ENCODE results near the gene NEBL.

Gene NEBL

GRCh38 chr10:20890009-20890408, 7.1 kb downstream of the NEBL start:
- H3K4me3 ChIP-seq (ENCODE audit: low read length): no peak overlapping the region
- TF ChIP-seq ZNF274 (IDR thresholded peaks at IDR 0.05; ENCODE audit: low read depth, low read length): no peak

GRCh38 chr10:20888620-20889330, 8.3 kb downstream of the NEBL start:
- no peak for TF ChIP-seq ZNF274 (IDR thresholded peaks at IDR 0.05; ENCODE audit: low read depth, low read length)
- no peak overlapping the region for H3K4me3 ChIP-seq (ENCODE audit: low read length)

- no peak overlapping the region for H3K4me3 ChIP-seq (ENCODE audit: low read length)
- no peak for TF ChIP-seq ZNF274 (IDR thresholded peaks at IDR 0.05; ENCODE audit: low read depth, low read length)
These were observed 9.2 kb downstream of the NEBL start for GRCh38 chr10:20887706-20888555.

- H3K4me3 ChIP-seq (ENCODE audit: low read length): no peak overlapping the region
- TF ChIP-seq ZNF274 (IDR thresholded peaks at IDR 0.05; ENCODE audit: low read depth, low read length): no peak
These were observed 11.4 kb downstream of the NEBL start for GRCh38 chr10:20885678-20886077.

- H3K4me3 ChIP-seq (ENCODE audit: low read length): no peak overlapping the region
- TF ChIP-seq ZNF274 (IDR thresholded peaks at IDR 0.05; ENCODE audit: low read depth, low read length): no peak
These were observed 13.6 kb downstream of the NEBL start for GRCh38 chr10:20883552-20883951.

GRCh38 chr10:20882091-20882490, 15.0 kb downstream of the NEBL start:
- no peak for TF ChIP-seq ZNF274 (IDR thresholded peaks at IDR 0.05; ENCODE audit: low read depth, low read length)
- no peak overlapping the region for H3K4me3 ChIP-seq (ENCODE audit: low read length)

- TF ChIP-seq ZNF274 (IDR thresholded peaks at IDR 0.05; ENCODE audit: low read depth, low read length): no peak
These were observed 18.0 kb downstream of the NEBL start for GRCh38 chr10:20879136-20879535.

GRCh38 chr10:20877986-20878983, 18.8 kb downstream of the NEBL start:
- no peak overlapping the region for H3K4me3 ChIP-seq (ENCODE audit: low read length)

More at GRCh38 chr10:20879136-20879535, 18.0 kb downstream of the NEBL start:
- no peak overlapping the region for H3K4me3 ChIP-seq (ENCODE audit: low read length)

GRCh38 chr10:20877554-20877953, 19.6 kb downstream of the NEBL start:
- TF ChIP-seq ZNF274 (IDR thresholded peaks at IDR 0.05; ENCODE audit: low read depth, low read length): no peak
- no peak overlapping the region for H3K4me3 ChIP-seq (ENCODE audit: low read length)

More at GRCh38 chr10:20877986-20878983, 18.8 kb downstream of the NEBL start:
- TF ChIP-seq ZNF274 (IDR thresholded peaks at IDR 0.05; ENCODE audit: low read depth, low read length): no peak

GRCh38 chr10:20874261-20874660, 22.9 kb downstream of the NEBL start:
- no peak overlapping the region for H3K4me3 ChIP-seq (ENCODE audit: low read length)
- TF ChIP-seq ZNF274 (IDR thresholded peaks at IDR 0.05; ENCODE audit: low read depth, low read length): no peak

GRCh38 chr10:20871970-20872369, 25.1 kb downstream of the NEBL start:
- no peak for TF ChIP-seq ZNF274 (IDR thresholded peaks at IDR 0.05; ENCODE audit: low read depth, low read length)
- H3K4me3 ChIP-seq (ENCODE audit: low read length): no peak overlapping the region

- TF ChIP-seq ZNF274 (IDR thresholded peaks at IDR 0.05; ENCODE audit: low read depth, low read length): no peak
- no peak overlapping the region for H3K4me3 ChIP-seq (ENCODE audit: low read length)
These were observed 26.3 kb downstream of the NEBL start for GRCh38 chr10:20870834-20871233.

- TF ChIP-seq ZNF274 (IDR thresholded peaks at IDR 0.05; ENCODE audit: low read depth, low read length): no peak
- no peak overlapping the region for H3K4me3 ChIP-seq (ENCODE audit: low read length)
These were observed 34.1 kb downstream of the NEBL start for GRCh38 chr10:20863008-20863407.
